HG02840 (cell line): ENCODE results near the gene SCAMP1.

ENCODE experiments used
- ATAC-seq: cut with Tn5 transposase; IDR thresholded peaks from one replicate; pipeline ENCODE4 v1.9.1; 2021; ENCODE audit warnings: mild to moderate bottlenecking, moderate library complexity, moderate number of reproducible peaks; ENCODE audit not compliant: unreplicated experiment, low FRiP score

Gene SCAMP1

GRCh38 chr5:78509884-78510769 lies 149.7 kb downstream of the SCAMP1 start:
- ATAC-seq, result peak; percentile 73

DNA sequence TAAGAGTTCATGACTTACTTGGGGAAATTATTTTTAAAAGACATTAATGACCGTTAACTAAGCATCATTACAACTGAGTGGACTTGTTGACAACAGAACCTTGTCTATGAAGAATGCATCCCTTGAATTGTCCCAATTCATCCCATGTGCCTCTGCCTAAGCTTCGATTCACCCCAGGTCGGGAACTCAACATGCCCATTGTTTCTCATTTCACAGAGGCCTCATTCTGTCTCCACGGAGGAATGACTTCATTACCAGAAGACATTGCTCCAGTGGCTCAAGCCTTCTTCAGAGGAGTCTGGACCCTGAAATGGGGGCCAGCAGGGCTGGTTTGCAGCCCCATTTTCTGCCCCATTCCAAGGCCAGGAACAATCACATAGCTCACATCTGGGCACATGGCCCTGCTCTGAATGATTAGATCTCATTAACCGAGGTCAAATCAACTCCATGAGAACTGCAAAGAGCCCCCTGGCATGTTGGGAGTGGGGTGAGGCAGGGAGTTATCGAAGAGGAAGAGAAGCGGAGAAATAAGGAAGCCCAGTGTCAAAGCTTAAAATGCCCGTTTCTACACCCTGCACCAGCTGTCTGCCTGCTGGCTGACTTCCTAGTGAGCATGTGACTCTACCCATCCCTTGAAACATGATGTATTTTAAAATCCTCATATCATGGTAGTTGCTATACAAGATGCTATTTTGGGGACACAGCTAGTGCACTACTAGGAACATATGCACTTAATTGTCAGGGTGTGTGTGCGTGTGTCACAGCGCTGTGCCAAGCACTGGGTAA lies 150.9 kb downstream of the SCAMP1 start:
- ATAC-seq, result no peak

GRCh38 chr5:78512435-78512834 lies 152.0 kb downstream of the SCAMP1 start:
- no peak for ATAC-seq

DNA sequence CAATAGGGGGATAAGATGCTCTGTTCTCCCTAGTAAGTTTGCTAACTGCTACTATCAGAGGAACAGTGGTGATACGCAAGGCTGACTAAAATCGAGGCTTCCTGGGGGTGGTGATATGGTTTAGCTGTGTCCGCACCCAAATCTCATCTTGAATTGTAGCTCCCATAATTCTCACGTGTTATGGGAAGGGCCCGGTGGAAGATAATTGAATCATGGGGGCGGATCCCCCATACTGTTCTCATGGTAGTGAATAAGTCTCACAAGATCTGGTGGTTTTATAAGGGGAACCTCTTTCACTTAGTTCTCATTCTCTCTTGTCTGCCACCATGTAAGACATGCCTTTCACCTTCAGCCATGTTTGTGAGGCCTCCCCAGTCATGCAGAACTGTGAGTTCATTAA lies 153.0 kb downstream of the SCAMP1 start:
- no peak for ATAC-seq

- ATAC-seq, result no peak
Measured at GRCh38 chr5:78514427-78515330, 154.3 kb downstream of the SCAMP1 start.

GRCh38 chr5:78515670-78516069 lies 155.3 kb downstream of the SCAMP1 start:
- no peak for ATAC-seq

DNA sequence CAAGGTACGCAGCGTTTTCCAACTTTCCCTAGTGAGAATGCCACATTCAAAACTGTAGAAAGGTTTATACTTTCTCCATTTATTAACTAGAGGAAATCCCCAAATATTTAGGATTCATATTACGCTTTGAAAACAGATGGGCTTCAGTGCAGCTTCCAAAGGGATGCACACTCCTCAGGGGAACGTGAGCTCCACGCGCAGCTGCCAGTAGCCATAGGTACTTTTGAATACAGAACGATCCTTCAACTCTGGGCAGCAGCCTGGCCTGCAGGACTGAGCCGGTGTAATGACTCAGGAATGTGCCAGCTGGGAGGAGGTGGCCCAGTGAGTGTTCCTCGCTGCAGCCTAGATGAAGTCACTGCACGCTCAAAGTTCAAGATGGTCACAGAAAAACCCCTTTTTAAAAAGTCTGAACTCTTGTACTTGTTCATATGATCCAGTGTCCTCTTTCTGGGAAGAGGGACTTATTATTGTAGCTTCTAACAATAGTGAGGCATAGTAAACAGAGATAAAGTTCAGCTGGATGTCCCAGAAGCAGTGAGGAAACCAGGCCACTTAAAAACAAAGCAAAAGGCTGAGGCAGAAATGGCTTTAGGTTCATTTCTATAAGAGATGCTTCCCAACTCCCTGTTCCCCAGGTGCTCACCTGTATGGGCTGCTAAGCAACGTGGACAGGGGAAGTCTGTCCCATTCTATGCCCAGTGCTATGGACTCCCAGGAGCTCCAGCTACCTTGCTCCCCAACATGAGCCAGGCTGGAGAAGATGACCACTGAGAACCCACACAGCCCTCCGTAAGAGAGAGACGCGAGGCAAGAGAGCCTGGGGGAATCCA lies 158.2 kb downstream of the SCAMP1 start:
- ATAC-seq, result no peak

GRCh38 chr5:78519198-78519941 lies 159.0 kb downstream of the SCAMP1 start:
- ATAC-seq, result no peak

DNA sequence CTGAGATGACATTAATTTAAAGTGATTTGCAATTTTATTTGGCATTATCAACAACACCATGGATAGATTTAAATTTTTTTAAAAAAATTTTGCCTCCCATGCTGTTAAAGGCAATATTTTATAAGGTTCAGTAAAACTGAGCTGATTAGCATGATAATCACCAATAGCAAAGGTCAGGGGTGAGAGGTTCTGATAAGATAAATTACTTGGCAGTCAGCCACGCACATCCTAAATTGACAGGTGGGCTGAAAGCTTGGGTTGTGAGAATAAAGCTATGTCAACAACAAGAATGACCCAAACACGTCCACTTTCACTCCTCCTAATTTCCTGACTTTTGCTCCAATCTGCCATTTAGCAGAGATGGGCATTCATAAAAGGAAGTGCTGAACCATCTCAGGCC lies 161.0 kb downstream of the SCAMP1 start:
- no peak for ATAC-seq

DNA sequence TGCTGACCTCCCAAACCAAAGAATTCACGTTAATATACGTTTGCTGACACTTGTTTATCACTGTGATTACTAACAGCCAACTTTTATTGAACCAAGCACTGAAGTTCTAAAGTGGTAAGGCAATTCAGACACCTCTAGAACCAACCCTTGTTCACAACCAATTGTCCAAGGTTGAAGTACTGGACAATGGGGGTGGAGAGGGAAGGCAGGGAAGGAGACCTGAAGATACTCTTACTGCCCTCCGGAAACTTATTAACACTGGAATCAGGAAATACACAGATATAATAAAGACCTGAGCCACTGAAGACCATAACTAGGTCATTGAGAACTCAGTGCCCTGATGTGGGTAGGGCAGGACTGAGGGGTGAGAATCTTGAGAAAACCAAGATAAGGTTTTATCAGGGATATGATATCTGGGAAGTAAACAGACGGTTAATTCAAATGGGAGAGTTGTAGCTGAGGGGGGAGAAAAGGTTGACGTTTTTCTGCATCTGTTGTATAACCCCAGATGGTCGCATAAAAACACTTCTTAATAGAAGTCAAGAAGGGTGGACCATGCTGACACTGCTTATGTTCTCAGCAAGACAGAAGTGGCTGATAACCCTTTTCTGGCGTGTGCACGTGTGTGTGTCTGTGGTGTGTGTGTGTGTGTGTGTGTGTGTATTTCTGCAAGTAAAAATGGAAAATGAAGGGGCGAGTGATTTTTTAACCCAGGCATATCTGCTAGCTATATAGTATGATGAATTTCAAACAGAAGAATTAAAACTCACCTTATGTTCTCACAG lies 162.3 kb downstream of the SCAMP1 start:
- no peak for ATAC-seq

- no peak for ATAC-seq
Measured at GRCh38 chr5:78523314-78524193, 163.1 kb downstream of the SCAMP1 start.

- ATAC-seq, result no peak
Measured at GRCh38 chr5:78526049-78526525, 165.7 kb downstream of the SCAMP1 start.

DNA sequence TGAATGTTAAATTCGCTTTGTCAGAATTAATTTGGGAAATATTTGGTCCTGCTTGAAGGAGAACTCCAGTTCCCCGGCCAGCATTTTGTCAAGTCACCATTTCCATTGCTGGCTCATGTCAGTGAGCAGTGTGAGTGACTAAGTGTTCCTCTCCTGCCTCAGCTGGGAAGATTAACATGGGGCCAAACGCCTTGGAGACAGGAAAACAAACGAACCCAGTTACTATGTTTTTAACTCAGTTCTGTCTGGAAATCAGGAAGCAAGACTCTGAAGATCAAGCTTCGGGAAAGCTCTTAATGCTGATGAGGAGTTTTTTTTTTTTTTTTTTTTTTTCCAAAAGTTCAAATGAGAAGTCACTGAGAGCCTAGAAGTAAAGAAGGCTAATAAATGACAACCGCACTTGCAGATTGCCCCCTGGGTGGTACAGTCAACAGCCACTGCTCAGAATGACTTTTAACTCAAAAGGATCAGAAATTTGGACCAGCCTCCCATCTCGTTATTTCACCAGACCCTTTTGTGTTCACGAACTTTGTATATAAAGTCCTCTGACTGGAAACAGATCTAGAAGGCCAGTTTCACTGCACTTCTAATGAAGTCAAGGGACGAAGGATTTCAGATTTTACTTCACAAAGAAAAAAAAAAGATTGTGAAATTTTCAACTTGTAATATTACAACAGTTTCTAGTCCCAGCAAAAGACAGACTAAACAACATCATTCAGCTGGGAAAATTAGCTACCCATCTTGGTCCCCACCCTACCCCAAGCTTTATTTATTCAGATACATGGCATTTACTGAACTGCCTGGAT lies 166.8 kb downstream of the SCAMP1 start:
- no peak for ATAC-seq

- no peak for ATAC-seq
Measured at GRCh38 chr5:78527925-78528324, 167.5 kb downstream of the SCAMP1 start.
